ENCODE data around the gene PBX1. TPM values are rescaled to one million over a fixed set of nuclear protein-coding genes. Genes with fewer than 3 reads are reported as not detected.

PBX1 gene
- total RNA-seq, 1 donor from 2014 or later = 0.99 TPM

DNA sequence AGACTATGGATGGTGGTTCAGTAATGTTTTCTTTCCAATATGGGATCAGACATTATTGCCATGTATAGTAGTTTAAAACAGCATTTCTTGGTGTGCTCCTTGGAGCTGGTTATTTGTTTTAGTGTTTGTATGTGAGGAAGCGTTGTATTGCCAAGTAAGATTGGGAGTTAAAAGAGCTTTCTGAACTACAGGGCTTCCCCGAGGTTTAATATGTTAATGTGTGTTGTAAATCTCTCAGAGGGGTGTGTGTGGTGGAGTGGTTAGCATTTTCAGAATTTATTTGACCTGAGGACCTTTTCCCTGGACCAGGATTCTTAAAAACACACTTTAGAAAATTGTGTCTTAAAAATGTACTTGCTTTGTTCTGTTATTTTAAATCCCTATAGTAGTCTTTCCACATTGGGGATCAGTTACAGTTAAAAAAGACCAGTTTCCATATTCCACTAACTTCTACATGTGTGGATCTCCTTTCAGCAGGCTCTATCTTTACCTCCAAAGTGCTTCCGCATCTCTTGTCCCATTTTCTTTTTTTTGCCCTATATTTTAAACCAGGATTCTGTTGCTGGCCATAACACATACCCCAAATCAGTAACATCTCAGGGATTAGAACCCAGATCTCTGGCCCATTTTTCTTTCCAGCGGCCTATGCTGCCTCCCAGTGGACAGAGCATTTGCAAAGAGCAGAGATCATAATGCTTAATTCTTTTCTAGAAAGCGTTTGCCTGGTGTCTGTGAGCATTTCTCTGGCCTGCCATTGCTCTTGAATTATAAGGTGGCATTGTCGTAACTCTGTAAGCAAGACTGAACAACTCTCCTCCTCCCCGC is 58.6 kb downstream of the PBX1 start:
- DNase-seq (ENCODE audit: low read depth in 2 of 2) = peak; percentile 21 to 23

DNA sequence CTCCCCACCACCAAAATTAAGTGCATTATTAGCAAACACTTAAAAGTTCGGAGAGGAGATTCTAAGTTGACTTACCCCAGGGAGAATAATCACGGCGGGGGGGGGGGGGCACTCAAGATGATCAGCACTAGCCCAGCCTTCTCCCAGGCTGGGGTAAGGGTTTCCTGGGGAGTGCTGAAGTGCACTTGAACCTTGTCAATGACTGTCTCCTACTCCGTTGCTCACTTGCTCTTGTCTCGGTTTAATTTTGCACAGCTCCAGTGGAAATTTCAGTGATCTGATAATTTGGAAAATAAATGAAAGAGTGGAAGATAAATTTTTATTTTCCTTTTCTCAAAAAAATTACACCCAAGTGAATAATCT is 59.2 kb downstream of the PBX1 start:
- DNase-seq (ENCODE audit: low read depth in 2 of 2) = no peak

DNA sequence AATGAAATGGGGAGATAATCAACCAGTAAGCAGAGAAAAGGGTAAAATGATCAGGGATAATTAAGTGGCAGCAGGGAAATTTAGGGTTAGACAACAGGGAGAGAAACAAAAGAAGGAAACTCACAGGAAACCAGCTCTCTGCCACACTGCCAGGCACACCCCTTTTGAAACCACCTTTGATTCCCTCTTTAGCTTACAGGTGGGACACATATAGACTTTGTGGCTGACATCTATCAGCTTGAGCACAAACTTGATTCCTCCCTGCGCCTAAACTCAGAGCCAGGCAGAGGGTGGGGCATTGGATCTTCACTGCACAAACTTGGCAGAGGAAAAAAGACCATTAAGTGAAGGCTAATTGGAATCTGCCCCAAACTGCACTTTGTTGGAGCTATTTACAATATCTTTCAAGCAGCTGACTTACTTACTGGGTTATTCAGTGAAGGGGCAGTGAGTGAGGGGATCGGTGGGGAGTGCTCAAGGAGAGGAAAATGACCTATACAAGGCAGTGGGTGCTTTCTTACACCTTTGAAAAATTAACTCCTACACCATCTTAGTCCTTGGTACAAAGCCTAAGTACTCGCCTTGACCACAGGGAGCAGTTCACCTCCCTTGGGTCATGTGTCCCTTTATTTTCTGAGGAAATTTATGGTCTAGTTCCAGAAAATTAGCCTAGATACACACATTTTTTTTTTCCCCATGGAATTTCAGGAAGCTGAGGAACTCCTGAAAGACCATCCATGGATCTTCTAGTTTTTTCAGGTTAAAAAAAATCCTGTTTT is 60.2 kb downstream of the PBX1 start:
- DNase-seq (ENCODE audit: low read depth in 2 of 2) = no peak

DNA sequence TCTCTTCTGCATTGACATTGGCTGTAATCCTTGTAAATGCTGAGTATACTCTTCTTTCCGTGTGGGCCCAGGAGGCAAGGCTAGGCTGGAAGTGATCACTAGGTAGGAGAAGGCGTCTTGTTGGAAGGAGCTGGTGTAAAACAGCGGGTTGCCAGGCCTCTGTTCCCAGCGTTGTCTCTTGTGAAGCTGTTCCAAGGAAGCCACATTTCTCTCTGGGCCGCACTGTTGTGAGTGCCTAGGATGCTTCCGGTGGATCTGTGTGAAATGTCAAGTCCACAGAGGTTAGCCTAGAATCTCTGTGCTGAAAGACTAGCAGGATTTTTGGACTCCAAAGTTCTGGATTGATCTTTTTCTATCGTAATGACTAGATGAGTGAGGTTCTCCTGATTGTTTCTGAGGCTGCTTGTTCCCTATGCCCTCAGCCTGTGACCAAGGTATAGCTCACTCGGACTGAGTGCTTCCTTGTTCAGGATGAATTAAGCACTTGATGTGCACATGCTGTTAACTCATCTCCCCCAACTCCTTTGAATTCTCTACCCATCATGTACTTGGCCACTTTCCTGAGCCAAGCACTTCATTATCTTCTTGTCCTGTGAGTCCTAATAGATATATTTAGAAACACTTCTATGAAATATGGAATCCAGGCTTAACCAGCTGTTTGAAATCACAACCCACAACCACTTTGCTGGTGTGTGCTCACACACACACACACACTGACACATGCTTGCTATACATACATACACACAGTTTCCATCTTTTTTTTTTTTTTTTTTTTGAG is 63.3 kb downstream of the PBX1 start:
- DNase-seq (ENCODE audit: low read depth in 2 of 2) = no peak

GRCh38 chr1:164623805-164624204 is 64.8 kb downstream of the PBX1 start:
- DNase-seq (ENCODE audit: low read depth in 2 of 2) = no peak

GRCh38 chr1:164624400-164624799 is 65.4 kb downstream of the PBX1 start:
- no peak for DNase-seq (ENCODE audit: low read depth in 2 of 2)

GRCh38 chr1:164625004-164625617 is 66.1 kb downstream of the PBX1 start:
- peak; percentile 7 to 24 for DNase-seq (ENCODE audit: low read depth in 2 of 2)

- DNase-seq (ENCODE audit: low read depth in 2 of 2) = no peak
These were observed 69.8 kb downstream of the PBX1 start for GRCh38 chr1:164628772-164629171.

GRCh38 chr1:164629971-164630370 is 71.0 kb downstream of the PBX1 start:
- no peak for DNase-seq (ENCODE audit: low read depth in 2 of 2)

GRCh38 chr1:164630626-164631396 is 71.8 kb downstream of the PBX1 start:
- DNase-seq (ENCODE audit: low read depth in 2 of 2) = no peak

DNA sequence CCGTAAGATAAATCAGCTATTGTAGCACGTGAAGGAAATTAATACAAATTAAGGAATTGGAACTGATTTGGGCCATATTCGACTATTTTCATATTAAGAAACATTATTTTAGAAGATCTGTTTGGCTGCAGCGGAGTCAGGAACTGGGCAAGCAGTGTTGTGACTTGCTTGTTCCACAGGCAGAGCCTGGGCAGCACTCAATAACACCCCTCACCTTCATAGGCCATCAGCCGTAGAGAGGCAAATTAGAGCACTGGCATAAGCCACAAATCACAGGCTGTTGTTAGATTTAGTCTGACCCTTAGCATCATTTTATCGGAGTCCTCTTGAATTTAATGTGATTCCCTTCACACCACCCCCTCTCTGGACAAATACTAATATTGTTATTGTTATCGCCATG is 72.8 kb downstream of the PBX1 start:
- no peak for DNase-seq (ENCODE audit: low read depth in 2 of 2)

DNA sequence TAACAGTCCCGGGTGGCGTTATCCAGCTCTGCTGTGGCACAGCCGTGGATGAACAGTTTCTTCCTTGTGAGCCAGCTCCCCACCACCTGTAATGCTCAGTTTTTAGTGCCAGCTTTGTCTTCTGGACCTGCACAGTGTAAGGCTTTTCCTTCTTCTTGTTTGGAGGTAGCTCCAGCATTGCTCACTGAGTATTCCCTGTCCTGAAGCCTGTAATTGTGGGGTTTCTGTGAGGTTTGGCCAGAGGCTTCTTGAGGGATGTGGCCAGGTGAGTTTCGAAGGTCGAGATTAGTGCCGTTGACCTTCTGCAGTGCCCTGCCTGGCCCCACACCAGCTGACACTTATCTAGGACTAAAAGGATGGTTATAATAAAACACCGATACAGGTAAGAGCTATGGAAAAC is 75.0 kb downstream of the PBX1 start:
- no peak for DNase-seq (ENCODE audit: low read depth in 2 of 2)

DNA sequence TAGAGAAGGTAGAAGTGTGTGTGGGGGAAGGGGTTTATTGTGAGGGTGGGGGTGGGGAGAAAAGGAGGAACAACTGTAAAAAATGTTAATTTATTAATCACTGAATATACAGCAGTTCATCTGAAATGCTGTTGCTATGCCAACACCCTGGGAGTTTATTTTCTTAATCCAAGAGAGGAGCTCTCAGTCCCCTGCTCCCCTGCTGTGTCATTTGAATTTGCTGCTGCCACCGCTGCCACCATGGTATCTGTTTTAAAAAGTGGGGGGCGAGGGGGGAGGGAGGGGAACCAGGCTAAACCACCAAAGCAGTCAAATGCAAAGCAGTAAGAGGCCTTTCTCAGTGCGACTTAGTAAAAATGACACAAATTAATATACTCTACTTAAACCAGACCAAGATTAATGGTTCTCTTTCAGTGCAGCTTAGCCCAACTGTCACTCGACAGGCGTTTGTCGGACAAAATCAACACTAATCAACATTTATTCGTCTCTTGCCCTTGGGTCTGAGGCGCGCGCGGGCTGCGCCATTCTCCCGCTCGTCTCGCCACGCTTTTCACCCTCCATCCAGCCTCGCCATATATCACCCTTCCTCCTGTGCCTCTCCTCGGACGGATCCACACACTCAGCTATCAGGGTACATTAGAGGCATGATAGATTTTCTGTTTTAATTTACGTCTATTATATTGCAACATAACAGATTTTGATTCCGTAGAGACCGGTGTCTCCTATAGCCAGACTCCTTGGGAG is 76.2 kb downstream of the PBX1 start:
- DNase-seq (ENCODE audit: low read depth in 2 of 2) = no peak

- DNase-seq (ENCODE audit: low read depth in 2 of 2) = no peak
These were observed 77.1 kb downstream of the PBX1 start for GRCh38 chr1:164635803-164636731.

DNA sequence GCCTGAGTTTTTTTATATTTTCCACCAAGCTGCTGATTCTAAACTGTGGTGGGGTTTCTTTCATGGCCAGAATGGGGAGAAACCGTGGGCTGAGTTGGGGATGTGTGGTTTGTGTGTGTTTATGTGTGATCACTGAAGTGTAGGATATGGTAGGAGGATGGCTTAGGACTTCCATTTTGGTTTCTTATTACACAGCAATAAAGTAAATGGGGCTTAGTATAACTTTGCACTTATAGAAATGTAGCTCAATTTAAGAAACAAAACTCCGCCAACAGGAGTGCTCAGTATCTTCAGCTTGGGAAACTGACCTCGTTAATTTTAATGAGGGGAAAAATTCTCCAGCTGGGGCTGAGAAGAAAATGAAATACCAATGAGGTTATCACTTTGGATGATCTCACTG is 77.8 kb downstream of the PBX1 start:
- DNase-seq (ENCODE audit: low read depth in 2 of 2) = no peak

GRCh38 chr1:164637461-164638375 is 78.7 kb downstream of the PBX1 start:
- DNase-seq (ENCODE audit: low read depth in 2 of 2) = peak; percentile 28 to 38

GRCh38 chr1:164638492-164639202 is 79.7 kb downstream of the PBX1 start:
- no peak for DNase-seq (ENCODE audit: low read depth in 2 of 2)

All from lung microvascular endothelial cell (primary cell).